ENCODE measurements around the gene CIC.

CIC gene

DNA sequence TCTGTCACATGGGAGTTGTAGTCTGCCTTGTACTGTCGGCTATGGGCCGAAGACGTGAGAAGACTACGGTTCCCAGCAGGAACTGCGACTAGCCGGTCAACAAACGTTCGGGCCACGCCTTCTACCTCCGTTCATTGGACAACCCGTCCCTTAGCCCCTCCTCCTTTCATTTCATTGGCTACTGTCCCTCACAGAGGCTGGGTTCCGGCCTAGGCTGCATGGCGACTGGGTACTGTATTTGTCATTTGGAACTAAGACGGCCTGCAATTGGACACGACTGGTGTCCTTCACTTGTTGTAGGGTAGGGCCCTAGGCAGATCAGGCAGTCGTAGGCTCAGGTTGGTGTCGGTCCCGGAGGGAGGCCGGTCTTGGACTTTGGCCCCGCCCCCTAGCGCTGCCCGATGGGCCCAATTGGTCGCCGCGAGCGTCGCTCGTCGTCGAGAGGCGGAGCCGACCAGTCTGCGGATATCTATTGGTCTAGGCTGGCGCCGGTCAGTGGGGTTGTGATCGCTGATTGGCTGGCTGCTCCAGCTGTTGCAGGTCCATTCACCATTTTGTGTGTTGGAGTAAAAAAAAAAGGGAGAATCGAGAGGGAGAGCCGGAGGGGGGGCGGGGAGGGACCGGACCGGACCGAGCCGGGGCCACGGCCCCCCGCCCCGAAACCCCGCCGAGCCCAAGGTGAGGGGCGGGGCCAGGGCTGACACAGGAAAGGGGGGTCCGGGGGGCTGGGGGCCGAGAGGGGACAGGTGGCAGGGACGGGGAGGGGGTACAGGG, at the start of gene CIC:
Gene CIC, plus strand, starts transcription at position 549 of the 774 bp plus-strand sequence. CDS start 2,532 bp downstream, outside the sequence.
- DNase-seq = peak; percentile 100

GRCh38 chr19:42219812-42220750, 49.0 kb upstream of the CIC start, which contains the start of gene ZNF526:
Gene ZNF526 (plus strand): TSS chr19:42220312. CDS start chr19:42224404, 4,092 bp downstream.
- peak; percentile 98 for DNase-seq

- DNase-seq = no peak
Measured at GRCh38 chr19:42220751-42221097, 48.3 kb upstream of the CIC start.

DNA sequence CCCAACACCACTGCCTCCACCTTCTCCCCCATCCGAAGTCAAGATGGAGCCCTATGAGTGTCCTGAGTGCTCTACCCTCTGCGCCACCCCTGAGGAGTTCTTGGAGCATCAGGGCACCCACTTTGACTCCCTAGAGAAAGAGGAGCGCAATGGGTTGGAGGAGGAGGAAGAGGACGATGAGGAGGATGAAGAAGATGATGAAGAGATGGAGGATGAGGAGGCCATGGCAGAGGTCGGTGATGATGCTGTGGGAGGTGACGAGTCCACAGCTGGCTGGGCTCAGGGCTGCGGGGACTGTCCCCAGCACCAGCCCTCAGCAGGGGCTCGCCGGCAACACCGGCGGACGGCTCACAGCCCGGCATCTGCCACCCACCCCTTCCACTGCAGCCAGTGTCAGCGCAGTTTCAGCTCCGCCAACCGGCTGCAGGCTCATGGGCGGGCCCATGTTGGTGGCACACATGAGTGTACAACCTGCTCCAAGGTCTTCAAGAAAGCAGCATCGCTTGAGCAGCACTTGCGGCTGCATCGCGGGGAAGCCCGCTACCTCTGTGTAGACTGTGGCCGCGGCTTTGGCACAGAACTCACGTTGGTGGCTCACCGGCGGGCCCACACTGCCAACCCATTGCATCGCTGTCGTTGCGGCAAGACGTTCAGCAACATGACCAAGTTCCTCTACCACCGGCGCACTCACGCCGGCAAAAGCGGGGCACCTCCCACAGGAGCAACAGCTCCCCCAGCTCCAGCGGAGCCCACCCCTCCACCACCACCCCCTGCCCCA, 43.9 kb upstream of the CIC start:
- DNase-seq = no peak

DNA sequence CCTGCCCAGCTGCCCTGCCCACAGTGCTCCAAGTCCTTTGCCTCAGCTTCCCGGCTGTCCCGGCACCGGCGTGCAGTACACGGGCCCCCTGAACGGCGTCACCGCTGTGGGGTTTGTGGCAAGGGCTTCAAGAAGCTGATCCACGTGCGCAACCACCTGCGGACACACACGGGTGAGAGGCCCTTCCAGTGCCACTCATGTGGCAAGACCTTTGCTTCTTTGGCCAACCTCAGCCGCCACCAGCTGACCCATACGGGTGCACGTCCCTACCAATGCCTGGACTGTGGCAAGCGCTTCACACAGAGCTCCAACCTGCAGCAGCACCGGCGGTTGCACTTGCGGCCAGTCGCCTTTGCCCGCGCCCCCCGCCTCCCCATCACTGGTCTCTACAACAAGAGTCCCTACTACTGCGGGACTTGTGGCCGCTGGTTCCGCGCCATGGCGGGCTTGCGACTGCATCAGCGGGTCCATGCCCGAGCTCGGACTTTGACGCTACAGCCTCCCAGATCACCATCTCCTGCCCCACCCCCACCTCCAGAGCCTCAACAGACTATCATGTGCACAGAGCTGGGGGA, 43.2 kb upstream of the CIC start:
- DNase-seq = no peak

DNA sequence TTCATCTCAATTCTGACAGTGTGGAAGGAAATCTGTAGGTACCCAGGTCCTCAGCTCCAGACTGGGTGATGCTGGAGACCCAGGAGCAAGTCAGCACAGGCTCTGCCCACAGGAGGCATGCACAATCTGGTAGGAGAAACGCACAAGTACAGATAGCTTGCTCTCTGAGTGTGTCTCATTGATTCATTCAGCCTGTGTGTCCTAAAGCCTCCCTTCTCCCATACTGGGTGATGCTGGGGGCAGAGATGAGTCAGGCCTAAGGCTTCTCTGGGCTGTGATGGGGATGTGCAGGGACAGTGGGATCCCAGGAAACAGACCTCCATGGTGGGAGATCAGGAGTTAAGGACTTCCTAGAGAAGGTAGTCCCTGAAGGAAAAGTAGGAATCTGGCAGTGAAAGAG, 42.2 kb upstream of the CIC start:
- no peak for DNase-seq

DNA sequence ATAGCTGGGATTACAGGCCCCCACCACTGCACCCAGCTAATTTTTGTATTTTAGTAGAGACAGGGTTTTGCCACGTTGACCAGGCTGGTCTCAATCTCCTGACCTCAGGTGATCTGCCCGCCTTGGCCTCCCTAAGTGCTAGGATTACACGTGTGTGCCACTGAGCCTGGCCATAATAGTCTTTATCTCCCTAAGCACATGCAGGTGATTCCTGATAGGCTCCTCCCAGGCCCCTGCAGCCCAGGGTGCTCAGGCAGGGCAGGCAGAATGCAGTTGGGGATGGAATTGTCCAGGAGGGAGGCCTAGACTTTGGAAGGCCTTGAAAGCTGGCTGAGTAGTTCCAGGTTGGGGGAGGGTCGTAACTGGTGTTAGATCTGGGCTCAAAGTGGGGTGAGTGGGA, 40.4 kb upstream of the CIC start:
- DNase-seq = no peak

DNA sequence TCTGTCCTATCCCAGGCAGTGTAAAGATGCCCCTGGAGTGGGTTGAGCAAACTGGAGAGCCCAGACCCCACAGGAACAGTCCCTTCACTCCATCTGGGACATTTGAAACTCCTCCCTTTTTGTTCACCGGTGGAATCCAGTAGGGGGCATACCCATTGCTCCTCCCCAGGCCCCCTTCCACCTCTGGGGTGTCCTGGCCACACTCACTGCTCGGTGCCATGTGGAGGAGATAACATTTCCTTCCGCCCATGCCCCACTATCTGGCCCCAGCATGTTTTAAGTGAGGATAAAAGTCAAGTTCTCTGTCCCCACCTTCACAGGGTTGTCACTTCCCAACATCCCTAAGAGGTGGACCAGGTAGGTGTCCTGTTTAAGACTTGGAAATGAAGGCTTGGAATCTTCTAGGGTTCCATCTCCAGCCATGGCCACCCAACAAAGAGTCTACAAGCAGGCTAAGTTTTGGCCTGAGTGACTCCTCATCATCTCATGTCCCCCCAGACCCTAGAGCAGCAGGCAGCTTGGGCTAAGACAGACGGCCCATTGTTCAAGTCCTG, 39.7 kb upstream of the CIC start:
- DNase-seq = no peak

DNA sequence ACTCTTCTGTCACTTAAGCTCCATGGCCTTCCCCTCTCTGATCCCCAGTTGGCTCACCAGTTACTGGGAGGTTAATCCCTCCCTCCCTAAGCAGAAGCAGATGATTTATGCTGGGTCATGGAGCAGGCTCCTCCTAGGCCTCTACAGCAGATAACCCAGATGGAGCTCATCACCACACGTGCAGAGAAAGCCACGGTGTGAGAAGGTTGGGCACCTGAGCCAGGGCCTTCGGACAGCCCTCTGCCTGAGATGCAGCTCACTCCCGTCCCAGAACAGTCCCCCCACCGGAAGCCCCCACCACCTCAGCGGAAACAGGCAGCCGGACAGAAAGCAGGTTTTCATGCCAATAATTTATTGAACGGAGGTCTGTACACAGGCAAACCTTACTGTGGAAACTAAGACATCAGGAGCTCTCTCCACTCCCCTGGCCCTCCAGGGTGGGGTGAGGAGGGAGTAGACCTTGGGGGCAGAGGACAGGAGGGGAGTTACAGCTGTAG, 39.1 kb upstream of the CIC start:
- DNase-seq = no peak

DNA sequence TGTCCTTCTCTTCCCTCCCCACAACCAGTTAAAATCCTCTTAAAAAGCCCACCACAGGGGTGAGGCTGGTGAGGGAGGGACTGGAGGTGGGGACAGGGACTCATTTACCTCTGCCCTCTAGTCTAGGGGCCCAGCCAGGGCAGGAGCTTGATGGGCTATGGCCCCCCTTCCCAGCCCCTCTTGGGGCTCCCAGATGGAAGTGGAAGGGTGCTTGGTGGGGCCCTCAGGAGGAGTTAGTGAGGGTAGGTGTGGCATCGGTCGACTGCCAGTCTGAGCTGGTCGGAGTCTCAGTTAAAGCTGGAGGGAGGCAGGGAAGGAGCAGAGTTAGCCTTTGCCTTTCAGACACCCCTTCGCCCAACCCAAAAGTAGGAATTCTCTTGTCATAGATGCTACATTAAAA, 38.5 kb upstream of the CIC start:
- DNase-seq = no peak

DNA sequence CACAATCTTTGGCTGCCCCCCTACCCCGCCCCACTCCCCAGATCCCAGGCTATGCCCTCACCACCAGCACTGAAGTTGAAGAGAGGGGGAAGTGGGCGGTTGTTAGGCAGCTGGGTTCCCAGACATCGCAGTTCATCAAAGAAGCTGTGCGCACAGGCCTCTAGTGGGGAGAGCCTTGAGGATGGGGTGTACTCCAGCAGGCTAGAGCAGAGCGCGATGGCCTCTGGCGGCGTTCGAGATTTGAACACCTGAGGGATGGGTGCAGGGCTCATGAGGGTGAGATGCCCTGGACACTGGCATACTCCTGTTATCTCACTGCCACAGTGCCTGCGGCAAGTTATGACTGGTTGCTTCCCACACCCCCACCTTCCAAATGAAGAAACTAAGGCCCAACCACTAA, 36.6 kb upstream of the CIC start:
- DNase-seq = no peak

DNA sequence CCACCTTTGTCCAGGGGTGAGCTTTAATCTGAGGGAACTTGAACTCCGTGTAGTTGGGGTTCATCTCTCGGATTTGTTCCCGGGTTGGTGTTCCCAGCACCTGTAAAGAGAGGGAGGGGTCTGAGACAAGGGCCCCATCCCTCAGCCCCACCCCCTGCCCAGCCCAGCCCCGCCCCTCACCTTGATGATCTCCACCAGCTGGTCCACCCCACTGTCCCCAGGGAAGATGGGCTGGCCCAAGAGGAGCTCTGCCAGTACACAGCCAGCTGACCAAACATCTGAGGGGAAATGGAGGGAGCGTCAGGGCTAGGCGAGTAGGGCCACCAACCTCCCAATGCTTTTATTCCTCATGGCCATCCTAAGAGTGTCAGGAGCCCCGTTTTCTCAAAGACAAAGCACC, 35.9 kb upstream of the CIC start:
- no peak for DNase-seq

- DNase-seq = no peak
Measured at GRCh38 chr19:42233678-42234292, 35.3 kb upstream of the CIC start.

DNA sequence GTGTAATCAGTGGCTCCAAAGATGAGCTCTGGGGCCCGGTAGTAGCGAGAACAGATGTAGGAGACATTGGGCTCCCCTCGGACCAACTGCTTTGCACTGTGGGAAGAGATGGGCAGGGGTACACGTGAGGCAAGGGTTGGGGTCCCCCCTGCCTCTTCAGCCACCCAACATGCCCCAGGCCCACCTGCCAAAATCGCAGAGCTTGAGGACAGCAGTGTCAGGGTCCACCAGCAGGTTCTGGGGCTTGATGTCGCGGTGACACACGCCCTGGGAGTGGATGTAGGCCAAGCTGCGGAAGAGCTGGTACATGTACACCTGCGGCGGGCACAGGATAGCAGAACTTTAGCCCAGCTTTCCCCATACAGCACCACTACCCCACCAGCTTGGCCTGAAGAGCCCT, 34.7 kb upstream of the CIC start:
- DNase-seq = no peak

- no peak for DNase-seq
Measured at GRCh38 chr19:42235181-42235580, 33.9 kb upstream of the CIC start.

GRCh38 chr19:42239544-42240220, 29.4 kb upstream of the CIC start:
- DNase-seq = no peak

DNA sequence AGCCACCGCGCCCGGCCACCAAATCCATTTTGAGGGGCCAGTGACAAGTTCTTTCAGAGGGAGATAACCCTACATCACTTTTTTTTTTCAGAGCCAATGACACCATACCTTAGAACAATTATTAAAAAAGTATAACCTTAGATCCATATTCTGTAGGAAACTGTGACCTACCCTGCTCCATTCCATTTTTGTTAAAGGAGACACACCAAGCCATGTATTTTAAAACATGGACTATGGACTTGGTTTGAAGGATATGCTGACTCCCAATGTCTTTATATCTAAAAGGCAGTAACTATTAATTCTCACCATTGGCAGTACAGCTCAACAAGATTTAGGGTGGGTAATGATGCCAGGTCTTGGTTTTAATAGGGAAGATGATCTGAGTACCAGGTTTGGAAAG, 27.8 kb upstream of the CIC start:
- no peak for DNase-seq

GRCh38 chr19:42242069-42242511, 27.0 kb upstream of the CIC start:
- peak; percentile 49 for DNase-seq

DNA sequence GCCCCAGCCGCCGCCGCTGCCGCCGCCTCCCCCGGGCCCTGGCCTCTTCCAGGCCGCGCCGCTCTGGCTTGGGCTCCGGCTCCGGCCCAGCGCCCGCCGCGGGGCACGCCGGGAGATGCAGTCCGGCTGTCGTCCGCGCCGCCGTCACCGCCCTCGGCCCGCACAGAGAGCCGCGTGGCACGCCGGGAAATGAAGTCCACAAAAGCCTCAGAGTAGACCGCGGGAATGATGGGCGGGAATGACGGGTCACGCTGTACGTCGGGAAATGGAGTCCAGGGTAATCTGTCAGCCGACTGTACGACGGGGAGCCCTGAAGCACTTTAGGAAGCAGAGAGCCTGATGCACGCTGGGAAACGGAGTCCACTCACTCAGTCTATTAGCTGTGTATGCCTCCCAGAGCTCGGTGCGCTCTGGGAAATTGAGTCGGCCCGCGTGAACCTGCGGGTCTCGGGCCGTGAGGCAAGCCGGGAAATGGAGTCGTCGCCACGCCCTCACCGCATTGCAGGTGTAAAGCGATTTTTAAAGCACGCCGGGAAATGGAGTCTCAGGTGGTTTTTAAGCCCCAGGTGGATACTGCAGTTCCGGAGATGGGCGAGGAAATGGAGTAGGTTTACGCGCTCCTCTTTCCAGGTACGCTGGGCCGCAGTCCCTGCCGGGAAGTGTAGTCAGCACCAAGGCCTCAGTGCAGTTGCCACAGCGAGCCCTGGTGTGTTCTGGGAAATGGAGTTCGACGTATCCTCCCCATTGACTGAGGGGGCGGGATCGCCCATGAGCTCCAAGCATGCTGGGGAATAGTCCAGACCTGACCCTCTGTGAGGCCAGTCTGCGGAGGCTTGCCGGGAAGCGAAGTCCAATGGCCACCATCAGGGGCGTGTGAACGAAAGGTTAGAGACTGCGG, 26.3 kb upstream of the CIC start, which contains the start of gene GSK3A:
Gene GSK3A, minus strand, starts transcription at position 91 of the 898 bp plus-strand sequence. CDS start 137 bp downstream, outside the sequence.
- peak; percentile 97 for DNase-seq

Measured in stimulated activated CD4-positive, alpha-beta T cell treated with anti-CD3 and anti-CD28 coated beads, Interleukin-15, amount 100 ng/mL, for 24 hours (primary cell).